ENCODE results near the gene MAP2K1.

GRCh38 chr15:66429117-66429516, 42.4 kb downstream of the MAP2K1 start:
- TF ChIP-seq CTCF (tag by site-specific recombination; IDR thresholded peaks at IDR 0.05), result no peak
- TF ChIP-seq PATZ1 (tag by site-specific recombination; IDR thresholded peaks at IDR 0.05), result no peak
- TF ChIP-seq BCL11A (tag by site-specific recombination; IDR thresholded peaks at IDR 0.05; ENCODE audit: low read depth), result no peak
- no peak for TF ChIP-seq MZF1 (tag by site-specific recombination; IDR thresholded peaks at IDR 0.05; ENCODE audit: borderline replicate concordance)
- TF ChIP-seq INSM2 (tag by site-specific recombination; IDR thresholded peaks at IDR 0.05), result no peak
- TF ChIP-seq ZNF513 (tag by site-specific recombination; IDR thresholded peaks at IDR 0.05), result no peak
- TF ChIP-seq ZNF521 (tag by site-specific recombination; IDR thresholded peaks at IDR 0.05), result no peak
